Neural cell (in vitro differentiated cells): ENCODE data around the gene MYLK. TPM values are rescaled to one million over a fixed set of nuclear protein-coding genes. Genes with fewer than 3 reads are reported as not detected.
"Not testable (repeated sequence)": the region's sequence is repeated elsewhere in the genome, so short reads cannot be mapped to it uniquely, and the experiment has no call there.

Experiments used
- H2AFZ ChIP-seq: fragments of 200-600, 300-800 bp; sonication (generic), shearing (Covaris generic); 2 replicates; pipeline ENCODE4 v1.6.0; 2014; ENCODE audit warnings: low read depth, mild to moderate bottlenecking, antibody characterized with exemption, low read length, moderate library complexity
- H3F3A ChIP-seq: fragments of 200-600 bp; shearing (Covaris generic); 2 replicates; pipeline ENCODE4 v1.6.1; 2016; ENCODE audit warnings: mild to moderate bottlenecking, moderate library complexity, mixed read lengths, antibody characterized with exemption, low read length; ENCODE audit not compliant: insufficient read depth, poor library complexity, severe bottlenecking
- H3K27ac ChIP-seq: fragments of 200-600, 300-800 bp; sonication (generic), shearing (Covaris generic); 2 replicates; pipeline ENCODE4 v1.5.1; 2014; ENCODE audit warnings: mild to moderate bottlenecking, low read length, moderate library complexity
- H3K27me3 ChIP-seq: fragments of 300-800, 200-600 bp; sonication (generic), shearing (Covaris generic); 2 replicates; pipeline ENCODE4 v1.6.0; 2014; ENCODE audit warnings: mild to moderate bottlenecking, low read depth, low read length, moderate library complexity; ENCODE audit not compliant: insufficient read depth
- H3K36me3 ChIP-seq: fragments of 300-800, 200-600 bp; sonication (generic), shearing (Covaris generic); 2 replicates; pipeline ENCODE4 v1.5.1; 2014; ENCODE audit warnings: mild to moderate bottlenecking, antibody characterized with exemption, low read length, moderate library complexity; ENCODE audit not compliant: insufficient read depth
- H3K4me2 ChIP-seq: fragments of 300-800, 200-600 bp; sonication (generic), shearing (Covaris generic); 2 replicates; pipeline ENCODE4 v1.6.0; 2014; ENCODE audit warnings: mild to moderate bottlenecking, low read length
- H3K4me3 ChIP-seq: fragments of 300-800, 200-600 bp; sonication (generic), shearing (Covaris generic); 2 replicates; pipeline ENCODE4 v1.5.1; 2014; ENCODE audit warnings: mild to moderate bottlenecking, low read length, moderate library complexity
- H3K79me2 ChIP-seq: fragments of 200-600 bp; shearing (Covaris generic); replicated peaks from 2 replicates; pipeline ENCODE4 v1.6.0; 2014; ENCODE audit warnings: mild to moderate bottlenecking, low read length, moderate library complexity; ENCODE audit not compliant: insufficient read depth
- H3K9ac ChIP-seq: fragments of 300-800, 200-600 bp; sonication (generic), shearing (Covaris generic); 2 replicates; pipeline ENCODE4 v1.6.1; 2016; ENCODE audit warnings: mild to moderate bottlenecking, low read length, mixed read lengths
- H3K9me2 ChIP-seq: fragments of 200-600 bp; shearing (Covaris generic); 2 replicates; pipeline ENCODE4 v1.6.1; 2016; ENCODE audit warnings: mild to moderate bottlenecking, low read length, mixed read lengths; ENCODE audit not compliant: insufficient read depth
- H3K9me3 ChIP-seq: fragments of 200-600, 300-800 bp; sonication (generic), shearing (Covaris generic); 2 replicates; pipeline ENCODE4 v1.6.1; 2016; ENCODE audit warnings: mild to moderate bottlenecking, mixed run types, low read length, moderate library complexity, mixed read lengths
- H4K20me1 ChIP-seq: fragments of 200-600 bp; shearing (Covaris generic); 2 replicates; pipeline ENCODE4 v1.6.1; 2016; ENCODE audit warnings: mild to moderate bottlenecking, mixed run types; ENCODE audit not compliant: insufficient read depth
- EP300 ChIP-seq: fragments of 450-650 bp; conservative IDR thresholded peaks from 2 replicates; pipeline ENCODE4 v1.6.1; 2014; ENCODE audit warnings: antibody characterized with exemption, mild to moderate bottlenecking, moderate library complexity; ENCODE audit not compliant: poor library complexity, severe bottlenecking
- EZH2 ChIP-seq: fragments of 200-600, 300-800 bp; shearing (Covaris generic), sonication (generic); IDR thresholded peaks from 2 replicates; pipeline ENCODE4 v1.6.1; 2014; ENCODE audit warnings: antibody characterized with exemption, low read length, borderline replicate concordance, mild to moderate bottlenecking; ENCODE audit not compliant: insufficient read depth, poor library complexity, severe bottlenecking
- MXI1 ChIP-seq: fragments of 450-650 bp; conservative IDR thresholded peaks from 2 replicates; pipeline ENCODE4 v1.6.1; 2014; ENCODE audit warnings: antibody characterized with exemption, mild to moderate bottlenecking; ENCODE audit not compliant: poor library complexity, severe bottlenecking
- POLR2AphosphoS5 ChIP-seq: IDR thresholded peaks from 2 replicates; pipeline ENCODE4 v1.6.1; 2012
- RAD21 ChIP-seq: fragments of 450-650 bp; conservative IDR thresholded peaks from 2 replicates; pipeline ENCODE4 v1.6.1; 2014; ENCODE audit warnings: antibody characterized with exemption, mild to moderate bottlenecking, moderate library complexity
- SMC3 ChIP-seq: fragments of 450-650 bp; conservative IDR thresholded peaks from 2 replicates; pipeline ENCODE4 v1.6.1; 2014; ENCODE audit warnings: antibody characterized with exemption, mild to moderate bottlenecking, moderate library complexity; ENCODE audit not compliant: poor library complexity
- TAF1 ChIP-seq: IDR thresholded peaks from 2 replicates; pipeline ENCODE4 v1.6.1; 2012; ENCODE audit warnings: low read depth
- polyA plus RNA-seq: library from polyadenylated mRNA; depleted of rRNA; stranded (reverse); fragments of >200 nt; gene quantifications from 2 replicates; pipeline ENCODE4 v1.2.3, GENCODE V29; 2014
- TF ChIP-seq, protein P1 (sequence below): fragments of 450-650 bp; IDR thresholded peaks from 2 replicates; pipeline ENCODE4 v1.5.1; 2014; ENCODE audit warnings: antibody characterized with exemption, mild to moderate bottlenecking, moderate library complexity; ENCODE audit not compliant: poor library complexity, severe bottlenecking
- TF ChIP-seq, protein P2 (sequence below): IDR thresholded peaks from 2 replicates; pipeline ENCODE4 v1.6.1; 2012; ENCODE audit warnings: borderline replicate concordance

The MYLK gene
- polyA plus RNA-seq, 1 donor from 2014 or later, result 0.43 TPM

GRCh38 chr3:123708531-123708930, 175.6 kb downstream of the MYLK start:
- TF ChIP-seq, protein P1, sequence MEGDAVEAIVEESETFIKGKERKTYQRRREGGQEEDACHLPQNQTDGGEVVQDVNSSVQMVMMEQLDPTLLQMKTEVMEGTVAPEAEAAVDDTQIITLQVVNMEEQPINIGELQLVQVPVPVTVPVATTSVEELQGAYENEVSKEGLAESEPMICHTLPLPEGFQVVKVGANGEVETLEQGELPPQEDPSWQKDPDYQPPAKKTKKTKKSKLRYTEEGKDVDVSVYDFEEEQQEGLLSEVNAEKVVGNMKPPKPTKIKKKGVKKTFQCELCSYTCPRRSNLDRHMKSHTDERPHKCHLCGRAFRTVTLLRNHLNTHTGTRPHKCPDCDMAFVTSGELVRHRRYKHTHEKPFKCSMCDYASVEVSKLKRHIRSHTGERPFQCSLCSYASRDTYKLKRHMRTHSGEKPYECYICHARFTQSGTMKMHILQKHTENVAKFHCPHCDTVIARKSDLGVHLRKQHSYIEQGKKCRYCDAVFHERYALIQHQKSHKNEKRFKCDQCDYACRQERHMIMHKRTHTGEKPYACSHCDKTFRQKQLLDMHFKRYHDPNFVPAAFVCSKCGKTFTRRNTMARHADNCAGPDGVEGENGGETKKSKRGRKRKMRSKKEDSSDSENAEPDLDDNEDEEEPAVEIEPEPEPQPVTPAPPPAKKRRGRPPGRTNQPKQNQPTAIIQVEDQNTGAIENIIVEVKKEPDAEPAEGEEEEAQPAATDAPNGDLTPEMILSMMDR, result no peak
- TF ChIP-seq MXI1 (no peak), TAF1 (no peak), EZH2 (no peak)

GRCh38 chr3:123707641-123708040, 176.5 kb downstream of the MYLK start:
- H3K4me3 ChIP-seq, H3K27ac ChIP-seq, H4K20me1 ChIP-seq, H3K9me3 ChIP-seq, H3K4me2 ChIP-seq, H2AFZ ChIP-seq, H3K27me3 ChIP-seq, H3F3A ChIP-seq, H3K9ac ChIP-seq, H3K36me3 ChIP-seq, H3K9me2 ChIP-seq, H3K79me2 ChIP-seq: not testable (repeated sequence)

More at GRCh38 chr3:123708531-123708930, 175.6 kb downstream of the MYLK start:
- Histone ChIP-seq H3K36me3 (no peaks in the 10 kb centered on the region), H3K4me3 (no peak overlapping the region), H3K9me3 (no peaks in the 10 kb centered on the region), H4K20me1 (no peaks in the 10 kb centered on the region), H3K4me2 (no peak overlapping the region), H3K9me2 (no peaks in the 10 kb centered on the region), H2AFZ (no peak overlapping the region), H3K9ac (no peak overlapping the region), H3K79me2 (no peaks in the 10 kb centered on the region), H3F3A (no peaks in the 10 kb centered on the region), H3K27ac (no peak overlapping the region), H3K27me3 (no peaks in the 10 kb centered on the region)

GRCh38 chr3:123706871-123707270, 177.3 kb downstream of the MYLK start:
- no peak overlapping the region for H3K9ac ChIP-seq
- no peaks in the 10 kb centered on the region for H3K36me3 ChIP-seq
- H3K9me2 ChIP-seq, result no peaks in the 10 kb centered on the region
- no peaks in the 10 kb centered on the region for H3K27me3 ChIP-seq
- TF ChIP-seq, protein P1, result no peak
- TF ChIP-seq SMC3, result no peak
- TF ChIP-seq POLR2AphosphoS5, result no peak
- no peak for TF ChIP-seq MXI1
- TF ChIP-seq, protein P2, sequence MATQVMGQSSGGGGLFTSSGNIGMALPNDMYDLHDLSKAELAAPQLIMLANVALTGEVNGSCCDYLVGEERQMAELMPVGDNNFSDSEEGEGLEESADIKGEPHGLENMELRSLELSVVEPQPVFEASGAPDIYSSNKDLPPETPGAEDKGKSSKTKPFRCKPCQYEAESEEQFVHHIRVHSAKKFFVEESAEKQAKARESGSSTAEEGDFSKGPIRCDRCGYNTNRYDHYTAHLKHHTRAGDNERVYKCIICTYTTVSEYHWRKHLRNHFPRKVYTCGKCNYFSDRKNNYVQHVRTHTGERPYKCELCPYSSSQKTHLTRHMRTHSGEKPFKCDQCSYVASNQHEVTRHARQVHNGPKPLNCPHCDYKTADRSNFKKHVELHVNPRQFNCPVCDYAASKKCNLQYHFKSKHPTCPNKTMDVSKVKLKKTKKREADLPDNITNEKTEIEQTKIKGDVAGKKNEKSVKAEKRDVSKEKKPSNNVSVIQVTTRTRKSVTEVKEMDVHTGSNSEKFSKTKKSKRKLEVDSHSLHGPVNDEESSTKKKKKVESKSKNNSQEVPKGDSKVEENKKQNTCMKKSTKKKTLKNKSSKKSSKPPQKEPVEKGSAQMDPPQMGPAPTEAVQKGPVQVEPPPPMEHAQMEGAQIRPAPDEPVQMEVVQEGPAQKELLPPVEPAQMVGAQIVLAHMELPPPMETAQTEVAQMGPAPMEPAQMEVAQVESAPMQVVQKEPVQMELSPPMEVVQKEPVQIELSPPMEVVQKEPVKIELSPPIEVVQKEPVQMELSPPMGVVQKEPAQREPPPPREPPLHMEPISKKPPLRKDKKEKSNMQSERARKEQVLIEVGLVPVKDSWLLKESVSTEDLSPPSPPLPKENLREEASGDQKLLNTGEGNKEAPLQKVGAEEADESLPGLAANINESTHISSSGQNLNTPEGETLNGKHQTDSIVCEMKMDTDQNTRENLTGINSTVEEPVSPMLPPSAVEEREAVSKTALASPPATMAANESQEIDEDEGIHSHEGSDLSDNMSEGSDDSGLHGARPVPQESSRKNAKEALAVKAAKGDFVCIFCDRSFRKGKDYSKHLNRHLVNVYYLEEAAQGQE, result no peak
- TF ChIP-seq EZH2, result no peak
- TF ChIP-seq RAD21, result no peak
- TF ChIP-seq TAF1, result no peak
- no peak for TF ChIP-seq EP300
- H3K4me2 ChIP-seq, result no peak overlapping the region
- no peak overlapping the region for H3K4me3 ChIP-seq
- H3K9me3 ChIP-seq, result no peaks in the 10 kb centered on the region
- no peaks in the 10 kb centered on the region for H3K79me2 ChIP-seq
- no peaks in the 10 kb centered on the region for H3F3A ChIP-seq
- no peaks in the 10 kb centered on the region for H4K20me1 ChIP-seq
- no peak overlapping the region for H2AFZ ChIP-seq
- H3K27ac ChIP-seq, result no peak overlapping the region
